ENCODE measurements around the gene SEC23B.

SEC23B gene

GRCh38 chr20:18588574-18588933, 80.8 kb downstream of the SEC23B start:
- TF ChIP-seq CTCF (IDR thresholded peaks at IDR 0.05; ENCODE audit: control extremely low read depth, extremely low read depth, low read depth, missing control alignments): no peak
- ChIA-PET CTCF (interaction anchor here (1.0 to 1.9 kb wide), 6 partner anchors 11 to 172 kb away, joined by 3 to 10 read pairs (median 3); no protein-coding TSS in a partner anchor), POLR2A (no interaction called here)
- no peak for DNase-seq (ENCODE audit: extremely low spot score)

GRCh38 chr20:18589941-18590674, 82.4 kb downstream of the SEC23B start:
- POLR2A ChIA-PET: no interaction called here
- DNase-seq (ENCODE audit: extremely low spot score): no peak
- TF ChIP-seq CTCF (IDR thresholded peaks at IDR 0.05; ENCODE audit: control extremely low read depth, extremely low read depth, low read depth, missing control alignments): no peak
- CTCF ChIA-PET: no interaction called here

GRCh38 chr20:18596270-18596669, 88.5 kb downstream of the SEC23B start:
- DNase-seq (ENCODE audit: extremely low spot score): no peak
- TF ChIP-seq CTCF (IDR thresholded peaks at IDR 0.05; ENCODE audit: control extremely low read depth, extremely low read depth, low read depth, missing control alignments): no peak
- ChIA-PET POLR2A (no interaction called here), CTCF (interaction anchor here (0.9 kb wide), 1 partner anchor 23 kb away, joined by 3 read pairs; no protein-coding TSS in a partner anchor)

- no peak for DNase-seq (ENCODE audit: extremely low spot score)
- POLR2A ChIA-PET: no interaction called here
- CTCF ChIA-PET: no interaction called here
- TF ChIP-seq CTCF (IDR thresholded peaks at IDR 0.05; ENCODE audit: control extremely low read depth, extremely low read depth, low read depth, missing control alignments): no peak
Measured at GRCh38 chr20:18609741-18610140, 102.0 kb downstream of the SEC23B start.

Data from GM10248 (cell line).